HEK293 (cell line): ENCODE results near the gene CBX1.

Experiments used
- BCL11A ChIP-seq: fragments of 450-650 bp; formaldehyde crosslinking; IDR thresholded peaks from 2 replicates; pipeline ENCODE4 v1.5.1; 2016; ENCODE audit warnings: low read depth, missing biosample characterization, missing genetic modification characterization
- KLF10 ChIP-seq: fragments of 450-650 bp; IDR thresholded peaks from 2 replicates; pipeline ENCODE4 v1.5.1; 2018; ENCODE audit warnings: missing biosample characterization, mild to moderate bottlenecking, missing genetic modification characterization
- SP7 ChIP-seq: fragments of 450-650 bp; formaldehyde crosslinking; IDR thresholded peaks from 2 replicates; pipeline ENCODE4 v1.5.1; 2016; ENCODE audit warnings: missing biosample characterization, missing genetic modification characterization
- YY2 ChIP-seq: fragments of 450-650 bp; formaldehyde crosslinking; IDR thresholded peaks from 2 replicates; pipeline ENCODE4 v1.5.1; 2016; ENCODE audit warnings: missing biosample characterization, missing genetic modification characterization
- ZBTB20 ChIP-seq: fragments of 450-650 bp; formaldehyde crosslinking; IDR thresholded peaks from 2 replicates; pipeline ENCODE4 v1.5.1; 2016; ENCODE audit warnings: missing biosample characterization, missing genetic modification characterization
- ZEB2 ChIP-seq: fragments of 450-650 bp; formaldehyde crosslinking; IDR thresholded peaks from 2 replicates; pipeline ENCODE4 v1.5.1; 2016; ENCODE audit warnings: missing biosample characterization, missing genetic modification characterization
- ZIC2 ChIP-seq: fragments of 450-650 bp; formaldehyde crosslinking; IDR thresholded peaks from 2 replicates; pipeline ENCODE4 v1.5.1; 2016; ENCODE audit warnings: missing biosample characterization, missing genetic modification characterization
- ZNF2 ChIP-seq: fragments of 450-650 bp; formaldehyde crosslinking; IDR thresholded peaks from 2 replicates; pipeline ENCODE4 v1.5.1; 2016; ENCODE audit warnings: missing biosample characterization, missing genetic modification characterization
- ZNF266 ChIP-seq: fragments of 450-650 bp; formaldehyde crosslinking; IDR thresholded peaks from 2 replicates; pipeline ENCODE4 v1.5.1; 2016; ENCODE audit warnings: missing biosample characterization, missing genetic modification characterization, low read depth
- ZNF274 ChIP-seq, 2 experiments: fragments of 200-500 bp in 1 of 2; fragments of 450-650 bp in 1 of 2; sonication (Bioruptor generic) in 1 of 2; formaldehyde crosslinking in 1 of 2; IDR thresholded peaks; 2 replicates each; pipeline versions ENCODE4 v1.5.1 to v1.6.1; 2014 to 2016; ENCODE audit warnings: borderline replicate concordance in 1 of 2, inconsistent platforms in 1 of 2, low read length in 1 of 2, missing biosample characterization in 1 of 2, missing genetic modification characterization in 1 of 2
- ZNF324 ChIP-seq: fragments of 450-650 bp; formaldehyde crosslinking; IDR thresholded peaks from 2 replicates; pipeline ENCODE4 v1.5.1; 2016; ENCODE audit warnings: missing biosample characterization, missing genetic modification characterization
- ZNF366 ChIP-seq: fragments of 450-650 bp; formaldehyde crosslinking; conservative IDR thresholded peaks from 2 replicates; pipeline ENCODE4 v1.5.1; 2016; ENCODE audit warnings: missing biosample characterization, missing genetic modification characterization
- ZNF501 ChIP-seq: fragments of 450-650 bp; formaldehyde crosslinking; IDR thresholded peaks from 2 replicates; pipeline ENCODE4 v1.5.1; 2016; ENCODE audit warnings: missing biosample characterization, missing genetic modification characterization
- ZNF549 ChIP-seq: fragments of 450-650 bp; IDR thresholded peaks from 2 replicates; pipeline ENCODE4 v1.5.1; 2018; ENCODE audit warnings: missing biosample characterization, missing genetic modification characterization, mild to moderate bottlenecking, inconsistent platforms, moderate library complexity
- ZNF561 ChIP-seq: fragments of 450-650 bp; IDR thresholded peaks from 2 replicates; pipeline ENCODE4 v1.5.1; 2018; ENCODE audit warnings: missing biosample characterization, missing genetic modification characterization, borderline replicate concordance
- ZNF571 ChIP-seq: fragments of 450-650 bp; formaldehyde crosslinking; IDR thresholded peaks from 2 replicates; pipeline ENCODE4 v1.5.0; 2017; ENCODE audit warnings: missing biosample characterization, missing genetic modification characterization
- ZNF600 ChIP-seq: fragments of 450-650 bp; formaldehyde crosslinking; IDR thresholded peaks from 2 replicates; pipeline ENCODE4 v1.5.1; 2016; ENCODE audit warnings: missing biosample characterization, missing genetic modification characterization
- ZNF621 ChIP-seq: fragments of 450-650 bp; formaldehyde crosslinking; IDR thresholded peaks from 2 replicates; pipeline ENCODE4 v1.5.1; 2017; ENCODE audit warnings: missing biosample characterization, missing genetic modification characterization
- ZNF664 ChIP-seq: fragments of 450-650 bp; formaldehyde crosslinking; IDR thresholded peaks from 2 replicates; pipeline ENCODE4 v1.5.1; 2016; ENCODE audit warnings: missing biosample characterization, missing genetic modification characterization
- ZNF777 ChIP-seq: fragments of 450-650 bp; formaldehyde crosslinking; IDR thresholded peaks from 2 replicates; pipeline ENCODE4 v1.5.1; 2017; ENCODE audit warnings: missing biosample characterization, missing genetic modification characterization, borderline replicate concordance
- ZNF792 ChIP-seq: fragments of 450-650 bp; formaldehyde crosslinking; IDR thresholded peaks from 2 replicates; pipeline ENCODE4 v1.5.1; 2016; ENCODE audit warnings: missing biosample characterization, missing genetic modification characterization
- ZSCAN30 ChIP-seq: fragments of 450-650 bp; IDR thresholded peaks from 2 replicates; pipeline ENCODE4 v1.5.1; 2018; ENCODE audit warnings: missing biosample characterization, mild to moderate bottlenecking, missing genetic modification characterization, moderate library complexity
- TF ChIP-seq, protein P1 (sequence below): fragments of 450-650 bp; formaldehyde crosslinking; IDR thresholded peaks from 2 replicates; pipeline ENCODE4 v1.5.1; 2017; ENCODE audit warnings: missing biosample characterization, missing genetic modification characterization
- TF ChIP-seq, protein P2 (sequence below): fragments of 450-650 bp; formaldehyde crosslinking; IDR thresholded peaks from 2 replicates; pipeline ENCODE4 v1.5.1; 2017; ENCODE audit warnings: missing biosample characterization, mild to moderate bottlenecking, missing genetic modification characterization, moderate library complexity
- TF ChIP-seq, protein P3 (sequence below): fragments of 450-650 bp; formaldehyde crosslinking; IDR thresholded peaks from 2 replicates; pipeline ENCODE4 v1.5.1; 2016; ENCODE audit warnings: missing biosample characterization, missing genetic modification characterization
- TF ChIP-seq, protein P4 (sequence below): fragments of 450-650 bp; formaldehyde crosslinking; IDR thresholded peaks from 2 replicates; pipeline ENCODE4 v1.5.1; 2016; ENCODE audit warnings: missing biosample characterization, missing genetic modification characterization
- TF ChIP-seq, protein P5 (sequence below): fragments of 450-650 bp; formaldehyde crosslinking; IDR thresholded peaks from 2 replicates; pipeline ENCODE4 v1.5.1; 2016; ENCODE audit warnings: missing biosample characterization, missing genetic modification characterization
- TF ChIP-seq, protein P6 (sequence below): fragments of 450-650 bp; formaldehyde crosslinking; IDR thresholded peaks from 2 replicates; pipeline ENCODE4 v1.5.1; 2016; ENCODE audit warnings: missing biosample characterization, missing genetic modification characterization

Gene CBX1

DNA sequence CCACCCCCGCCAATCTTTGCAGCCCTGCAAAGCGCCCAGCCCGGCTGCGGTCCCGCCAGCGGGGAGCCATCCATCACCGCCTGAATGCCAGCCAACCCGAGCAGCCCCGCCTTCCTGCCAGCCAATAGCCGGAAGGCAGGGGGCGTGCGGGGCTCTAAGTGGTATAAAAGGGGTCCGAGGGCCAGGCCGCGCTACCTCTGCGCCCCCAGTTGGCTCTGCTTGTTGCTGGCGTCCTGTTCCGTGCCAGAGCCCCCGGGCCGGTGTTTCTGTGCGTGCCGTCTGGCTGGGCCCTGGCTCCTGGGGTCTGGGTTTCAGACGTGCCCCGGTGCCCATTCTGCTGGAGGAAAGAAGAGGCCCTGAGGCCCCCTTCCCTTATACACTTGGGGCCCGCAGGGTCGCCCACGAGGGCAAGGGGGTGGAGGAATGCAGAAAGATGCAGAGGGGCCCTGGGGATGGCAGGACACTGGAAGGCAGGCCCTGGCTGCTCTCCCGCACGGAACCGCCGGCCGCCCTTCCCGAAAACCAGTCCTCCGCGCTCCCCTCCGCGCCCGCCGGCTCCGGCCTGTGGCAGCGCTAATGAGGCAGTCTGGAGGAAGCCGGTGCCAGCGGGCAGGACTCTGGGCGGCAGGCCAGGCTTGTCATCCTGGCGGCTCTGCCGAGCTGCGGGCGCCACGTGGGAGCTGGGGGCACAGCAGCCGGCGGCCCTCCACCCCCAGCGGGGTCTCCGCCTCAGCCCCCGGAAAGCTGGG, 77.7 kb downstream of the CBX1 start (continued):
- TF ChIP-seq, protein P1, sequence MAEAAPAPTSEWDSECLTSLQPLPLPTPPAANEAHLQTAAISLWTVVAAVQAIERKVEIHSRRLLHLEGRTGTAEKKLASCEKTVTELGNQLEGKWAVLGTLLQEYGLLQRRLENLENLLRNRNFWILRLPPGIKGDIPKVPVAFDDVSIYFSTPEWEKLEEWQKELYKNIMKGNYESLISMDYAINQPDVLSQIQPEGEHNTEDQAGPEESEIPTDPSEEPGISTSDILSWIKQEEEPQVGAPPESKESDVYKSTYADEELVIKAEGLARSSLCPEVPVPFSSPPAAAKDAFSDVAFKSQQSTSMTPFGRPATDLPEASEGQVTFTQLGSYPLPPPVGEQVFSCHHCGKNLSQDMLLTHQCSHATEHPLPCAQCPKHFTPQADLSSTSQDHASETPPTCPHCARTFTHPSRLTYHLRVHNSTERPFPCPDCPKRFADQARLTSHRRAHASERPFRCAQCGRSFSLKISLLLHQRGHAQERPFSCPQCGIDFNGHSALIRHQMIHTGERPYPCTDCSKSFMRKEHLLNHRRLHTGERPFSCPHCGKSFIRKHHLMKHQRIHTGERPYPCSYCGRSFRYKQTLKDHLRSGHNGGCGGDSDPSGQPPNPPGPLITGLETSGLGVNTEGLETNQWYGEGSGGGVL (tag by site-specific recombination): peak; percentile 40
- TF ChIP-seq ZEB2 (tag by site-specific recombination) (peak; percentile 46; the same call in 1 of the 2 replicates), SP7 (tag by site-specific recombination) (peak; percentile 43; the same call in 1 of the 2 replicates), YY2 (tag by site-specific recombination) (no peak), ZNF621 (tag by site-specific recombination) (no peak), KLF10 (tag by site-specific recombination) (peak; percentile 83), ZSCAN30 (peak; percentile 22; the same call in 1 of the 2 replicates), BCL11A (peak; percentile 61), ZNF324 (tag by site-specific recombination) (no peak; the same call in 1 of the 2 replicates), ZNF561 (tag by site-specific recombination) (0 out of 2 replicates have a peak, but pooled peaks have one; percentile 69), ZNF664 (no peak), ZIC2 (tag by site-specific recombination) (peak; percentile 61), ZNF777 (peak; percentile 79; the same call in 1 of the 2 replicates), ZNF266 (no peak), ZNF549 (tag by site-specific recombination) (no peak), ZNF600 (tag by site-specific recombination) (peak; percentile 92), ZNF2 (peak; percentile 43; the same call in 1 of the 2 replicates), ZBTB20 (peak; percentile 87), ZNF274 (IDR thresholded peaks at IDR 0.05; ENCODE audit: low read length) (no peak), ZNF274 (tag by site-specific recombination; IDR thresholded peaks at IDR 0.05; ENCODE audit: borderline replicate concordance) (no peak), ZNF792 (tag by site-specific recombination) (no peak), ZNF501 (tag by site-specific recombination) (peak; percentile 63; the same call in 1 of the 2 replicates), ZNF571 (tag by site-specific recombination) (no peak), ZNF366 (tag by site-specific recombination) (peak; percentile 51)
- TF ChIP-seq, protein P2, sequence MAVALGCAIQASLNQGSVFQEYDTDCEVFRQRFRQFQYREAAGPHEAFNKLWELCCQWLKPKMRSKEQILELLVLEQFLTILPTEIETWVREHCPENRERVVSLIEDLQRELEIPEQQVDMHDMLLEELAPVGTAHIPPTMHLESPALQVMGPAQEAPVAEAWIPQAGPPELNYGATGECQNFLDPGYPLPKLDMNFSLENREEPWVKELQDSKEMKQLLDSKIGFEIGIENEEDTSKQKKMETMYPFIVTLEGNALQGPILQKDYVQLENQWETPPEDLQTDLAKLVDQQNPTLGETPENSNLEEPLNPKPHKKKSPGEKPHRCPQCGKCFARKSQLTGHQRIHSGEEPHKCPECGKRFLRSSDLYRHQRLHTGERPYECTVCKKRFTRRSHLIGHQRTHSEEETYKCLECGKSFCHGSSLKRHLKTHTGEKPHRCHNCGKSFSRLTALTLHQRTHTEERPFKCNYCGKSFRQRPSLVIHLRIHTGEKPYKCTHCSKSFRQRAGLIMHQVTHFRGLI (tag by site-specific recombination): peak; percentile 84
- TF ChIP-seq, protein P3, sequence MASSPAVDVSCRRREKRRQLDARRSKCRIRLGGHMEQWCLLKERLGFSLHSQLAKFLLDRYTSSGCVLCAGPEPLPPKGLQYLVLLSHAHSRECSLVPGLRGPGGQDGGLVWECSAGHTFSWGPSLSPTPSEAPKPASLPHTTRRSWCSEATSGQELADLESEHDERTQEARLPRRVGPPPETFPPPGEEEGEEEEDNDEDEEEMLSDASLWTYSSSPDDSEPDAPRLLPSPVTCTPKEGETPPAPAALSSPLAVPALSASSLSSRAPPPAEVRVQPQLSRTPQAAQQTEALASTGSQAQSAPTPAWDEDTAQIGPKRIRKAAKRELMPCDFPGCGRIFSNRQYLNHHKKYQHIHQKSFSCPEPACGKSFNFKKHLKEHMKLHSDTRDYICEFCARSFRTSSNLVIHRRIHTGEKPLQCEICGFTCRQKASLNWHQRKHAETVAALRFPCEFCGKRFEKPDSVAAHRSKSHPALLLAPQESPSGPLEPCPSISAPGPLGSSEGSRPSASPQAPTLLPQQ (tag by site-specific recombination): peak; percentile 18
- TF ChIP-seq, protein P4, sequence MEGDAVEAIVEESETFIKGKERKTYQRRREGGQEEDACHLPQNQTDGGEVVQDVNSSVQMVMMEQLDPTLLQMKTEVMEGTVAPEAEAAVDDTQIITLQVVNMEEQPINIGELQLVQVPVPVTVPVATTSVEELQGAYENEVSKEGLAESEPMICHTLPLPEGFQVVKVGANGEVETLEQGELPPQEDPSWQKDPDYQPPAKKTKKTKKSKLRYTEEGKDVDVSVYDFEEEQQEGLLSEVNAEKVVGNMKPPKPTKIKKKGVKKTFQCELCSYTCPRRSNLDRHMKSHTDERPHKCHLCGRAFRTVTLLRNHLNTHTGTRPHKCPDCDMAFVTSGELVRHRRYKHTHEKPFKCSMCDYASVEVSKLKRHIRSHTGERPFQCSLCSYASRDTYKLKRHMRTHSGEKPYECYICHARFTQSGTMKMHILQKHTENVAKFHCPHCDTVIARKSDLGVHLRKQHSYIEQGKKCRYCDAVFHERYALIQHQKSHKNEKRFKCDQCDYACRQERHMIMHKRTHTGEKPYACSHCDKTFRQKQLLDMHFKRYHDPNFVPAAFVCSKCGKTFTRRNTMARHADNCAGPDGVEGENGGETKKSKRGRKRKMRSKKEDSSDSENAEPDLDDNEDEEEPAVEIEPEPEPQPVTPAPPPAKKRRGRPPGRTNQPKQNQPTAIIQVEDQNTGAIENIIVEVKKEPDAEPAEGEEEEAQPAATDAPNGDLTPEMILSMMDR (tag by site-specific recombination): peak; percentile 84
- TF ChIP-seq, protein P5, sequence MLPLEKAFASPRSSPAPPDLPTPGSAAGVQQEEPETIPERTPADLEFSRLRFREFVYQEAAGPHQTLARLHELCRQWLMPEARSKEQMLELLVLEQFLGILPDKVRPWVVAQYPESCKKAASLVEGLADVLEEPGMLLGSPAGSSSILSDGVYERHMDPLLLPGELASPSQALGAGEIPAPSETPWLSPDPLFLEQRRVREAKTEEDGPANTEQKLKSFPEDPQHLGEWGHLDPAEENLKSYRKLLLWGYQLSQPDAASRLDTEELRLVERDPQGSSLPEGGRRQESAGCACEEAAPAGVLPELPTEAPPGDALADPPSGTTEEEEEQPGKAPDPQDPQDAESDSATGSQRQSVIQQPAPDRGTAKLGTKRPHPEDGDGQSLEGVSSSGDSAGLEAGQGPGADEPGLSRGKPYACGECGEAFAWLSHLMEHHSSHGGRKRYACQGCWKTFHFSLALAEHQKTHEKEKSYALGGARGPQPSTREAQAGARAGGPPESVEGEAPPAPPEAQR (tag by site-specific recombination): no peak
- TF ChIP-seq, protein P6, sequence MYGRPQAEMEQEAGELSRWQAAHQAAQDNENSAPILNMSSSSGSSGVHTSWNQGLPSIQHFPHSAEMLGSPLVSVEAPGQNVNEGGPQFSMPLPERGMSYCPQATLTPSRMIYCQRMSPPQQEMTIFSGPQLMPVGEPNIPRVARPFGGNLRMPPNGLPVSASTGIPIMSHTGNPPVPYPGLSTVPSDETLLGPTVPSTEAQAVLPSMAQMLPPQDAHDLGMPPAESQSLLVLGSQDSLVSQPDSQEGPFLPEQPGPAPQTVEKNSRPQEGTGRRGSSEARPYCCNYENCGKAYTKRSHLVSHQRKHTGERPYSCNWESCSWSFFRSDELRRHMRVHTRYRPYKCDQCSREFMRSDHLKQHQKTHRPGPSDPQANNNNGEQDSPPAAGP: 0 out of 2 replicates have a peak, but pooled peaks have one; percentile 35
